HL-60 (cell line): ENCODE results near the gene HNRNPA3.

Experiments used
- CTCF ChIP-seq: IDR thresholded peaks from one replicate; pipeline ENCODE4 v1.5.1; 2011; ENCODE audit warnings: low read length, control low read depth, inconsistent platforms; ENCODE audit not compliant: insufficient read depth
- GABPA ChIP-seq: IDR thresholded peaks from 2 replicates; pipeline ENCODE4 v1.6.1; 2012; ENCODE audit warnings: low read depth

- no peak for TF ChIP-seq CTCF
- no peak for TF ChIP-seq GABPA
Measured at GRCh38 chr2:177268901-177269300, 56.3 kb downstream of the HNRNPA3 start.
